ENCODE measurements around the gene TRMT2B. TPM values are rescaled to one million over a fixed set of nuclear protein-coding genes. Genes with fewer than 3 reads are reported as not detected.

TRMT2B gene, protein sequence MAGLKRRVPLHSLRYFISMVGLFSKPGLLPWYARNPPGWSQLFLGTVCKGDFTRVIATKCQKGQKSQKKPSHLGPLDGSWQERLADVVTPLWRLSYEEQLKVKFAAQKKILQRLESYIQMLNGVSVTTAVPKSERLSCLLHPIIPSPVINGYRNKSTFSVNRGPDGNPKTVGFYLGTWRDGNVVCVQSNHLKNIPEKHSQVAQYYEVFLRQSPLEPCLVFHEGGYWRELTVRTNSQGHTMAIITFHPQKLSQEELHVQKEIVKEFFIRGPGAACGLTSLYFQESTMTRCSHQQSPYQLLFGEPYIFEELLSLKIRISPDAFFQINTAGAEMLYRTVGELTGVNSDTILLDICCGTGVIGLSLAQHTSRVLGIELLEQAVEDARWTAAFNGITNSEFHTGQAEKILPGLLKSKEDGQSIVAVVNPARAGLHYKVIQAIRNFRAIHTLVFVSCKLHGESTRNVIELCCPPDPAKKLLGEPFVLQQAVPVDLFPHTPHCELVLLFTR
- 13.0 TPM for total RNA-seq

- Histone ChIP-seq H3K27me3 (ENCODE audit: control insufficient read depth in 3 of 3, insufficient read depth in 3 of 3, low read length in 3 of 3) (no peaks in the 10 kb centered on the region), H3K9ac (ENCODE audit: low read depth in 1 of 3, low read length in 3 of 3) (peak within 1 kb of the TSS; percentile 78 to 90 (median 86)), H3K27ac (ENCODE audit: low read depth, low read length) (peak within 1 kb of the TSS; percentile 85), H3K9me3 (ENCODE audit: control insufficient read depth in 3 of 3, low read length in 3 of 3) (no peaks in the 10 kb centered on the region), H3K4me3 (ENCODE audit: low read length in 3 of 3) (peak within 1 kb of the TSS; percentile 81 to 84 (median 82)), H3K36me3 (ENCODE audit: control insufficient read depth in 3 of 3, insufficient read depth in 3 of 3, low read length in 3 of 3) (no peaks in the 10 kb centered on the region), H3K4me1 (ENCODE audit: control insufficient read depth in 3 of 3, insufficient read depth in 3 of 3, low read length in 3 of 3) (peaks cover 0 to 3% (median 0%) of the 10 kb centered on the region in 3 donors)
Observed at GRCh38 chrX:101051549-101052302, at the start of gene TRMT2B. Gene TRMT2B, minus strand, starts transcription at chrX:101052111. Its CDS starts 9,822 bp downstream, at chrX:101042289.

- H3K4me3 ChIP-seq (ENCODE audit: low read length in 3 of 3), result peak within 1 kb of the TSS; percentile 68 to 72 (median 70)
- H3K27me3 ChIP-seq (ENCODE audit: control insufficient read depth in 3 of 3, insufficient read depth in 3 of 3, low read length in 3 of 3), result no peaks in the 10 kb centered on the region
- H3K9ac ChIP-seq (ENCODE audit: low read depth in 1 of 3, low read length in 3 of 3), result peak within 1 kb of the TSS; percentile 65 to 70 (median 66)
- H3K9me3 ChIP-seq (ENCODE audit: control insufficient read depth in 3 of 3, low read length in 3 of 3), result no peaks in the 10 kb centered on the region
- H3K4me1 ChIP-seq (ENCODE audit: control insufficient read depth in 3 of 3, insufficient read depth in 3 of 3, low read length in 3 of 3), result peaks cover 0 to 4% (median 0%) of the 10 kb centered on the region in 3 donors
- H3K27ac ChIP-seq (ENCODE audit: low read depth, low read length), result peak within 1 kb of the TSS; percentile 86
- no peaks in the 10 kb centered on the region for H3K36me3 ChIP-seq (ENCODE audit: control insufficient read depth in 3 of 3, insufficient read depth in 3 of 3, low read length in 3 of 3)
Observed at GRCh38 chrX:101097546-101098453, 45.9 kb upstream of the TRMT2B start, which contains the start of gene CENPI. Gene CENPI, plus strand, starts transcription at chrX:101098204. Its CDS starts 2,867 bp downstream, at chrX:101101071.

DNA sequence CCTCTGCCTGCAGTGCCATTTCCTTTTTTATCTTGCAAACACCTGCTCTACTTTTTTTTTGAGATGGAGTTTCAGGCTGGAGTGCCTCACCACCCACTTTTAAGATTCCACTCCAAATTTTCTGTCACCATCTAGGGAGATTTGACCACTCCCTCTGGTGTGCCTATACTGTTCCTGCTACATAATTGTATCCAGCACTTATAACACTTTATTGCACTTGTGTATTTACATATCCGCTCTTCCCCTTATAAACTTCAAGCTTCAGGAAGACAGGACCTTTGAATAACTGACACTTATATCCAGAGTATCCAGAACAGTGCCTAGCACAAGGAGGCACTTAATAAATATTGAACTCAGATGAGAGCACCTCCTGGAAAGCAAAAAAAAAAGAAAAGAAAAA is 39.9 kb upstream of the TRMT2B start:
- Histone ChIP-seq H3K9ac (ENCODE audit: low read depth in 1 of 3, low read length in 3 of 3) (no peak overlapping the region), H3K27ac (ENCODE audit: low read depth, low read length) (no peak overlapping the region), H3K36me3 (ENCODE audit: control insufficient read depth in 3 of 3, insufficient read depth in 3 of 3, low read length in 3 of 3) (no peaks in the 10 kb centered on the region), H3K27me3 (ENCODE audit: control insufficient read depth in 3 of 3, insufficient read depth in 3 of 3, low read length in 3 of 3) (no peaks in the 10 kb centered on the region), H3K4me1 (ENCODE audit: control insufficient read depth in 3 of 3, insufficient read depth in 3 of 3, low read length in 3 of 3) (no peaks in the 10 kb centered on the region), H3K4me3 (ENCODE audit: low read length in 3 of 3) (no peak overlapping the region), H3K9me3 (ENCODE audit: control insufficient read depth in 3 of 3, low read length in 3 of 3) (no peaks in the 10 kb centered on the region)

DNA sequence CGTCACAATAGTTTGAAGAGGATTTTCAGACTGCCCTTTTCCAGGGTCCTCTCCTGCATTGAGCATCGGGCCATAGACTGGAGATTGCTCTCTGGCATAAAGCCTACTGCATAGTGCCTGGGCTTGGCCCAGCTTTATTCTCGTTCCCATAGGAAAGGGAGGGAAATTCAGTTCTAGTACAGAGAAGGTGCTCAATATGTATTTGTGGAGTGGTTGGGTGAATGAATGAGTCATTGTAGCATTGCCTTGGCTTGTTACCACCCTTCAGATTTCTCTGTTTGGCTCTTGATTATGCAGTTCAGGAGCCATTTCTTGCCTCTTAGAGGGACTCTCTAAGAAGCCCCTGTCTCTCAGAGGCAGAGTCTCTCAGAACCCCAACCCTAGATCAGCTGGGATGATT is 29.3 kb upstream of the TRMT2B start:
- Histone ChIP-seq H3K9me3 (ENCODE audit: control insufficient read depth in 3 of 3, low read length in 3 of 3) (no peaks in the 10 kb centered on the region), H3K27me3 (ENCODE audit: control insufficient read depth in 3 of 3, insufficient read depth in 3 of 3, low read length in 3 of 3) (peaks cover 0 to 24% (median 5%) of the 10 kb centered on the region in 3 donors), H3K9ac (ENCODE audit: low read depth in 1 of 3, low read length in 3 of 3) (no peak overlapping the region), H3K4me3 (ENCODE audit: low read length in 3 of 3) (no peak overlapping the region), H3K27ac (ENCODE audit: low read depth, low read length) (no peak overlapping the region), H3K4me1 (ENCODE audit: control insufficient read depth in 3 of 3, insufficient read depth in 3 of 3, low read length in 3 of 3) (no peaks in the 10 kb centered on the region), H3K36me3 (ENCODE audit: control insufficient read depth in 3 of 3, insufficient read depth in 3 of 3, low read length in 3 of 3) (no peaks in the 10 kb centered on the region)

DNA sequence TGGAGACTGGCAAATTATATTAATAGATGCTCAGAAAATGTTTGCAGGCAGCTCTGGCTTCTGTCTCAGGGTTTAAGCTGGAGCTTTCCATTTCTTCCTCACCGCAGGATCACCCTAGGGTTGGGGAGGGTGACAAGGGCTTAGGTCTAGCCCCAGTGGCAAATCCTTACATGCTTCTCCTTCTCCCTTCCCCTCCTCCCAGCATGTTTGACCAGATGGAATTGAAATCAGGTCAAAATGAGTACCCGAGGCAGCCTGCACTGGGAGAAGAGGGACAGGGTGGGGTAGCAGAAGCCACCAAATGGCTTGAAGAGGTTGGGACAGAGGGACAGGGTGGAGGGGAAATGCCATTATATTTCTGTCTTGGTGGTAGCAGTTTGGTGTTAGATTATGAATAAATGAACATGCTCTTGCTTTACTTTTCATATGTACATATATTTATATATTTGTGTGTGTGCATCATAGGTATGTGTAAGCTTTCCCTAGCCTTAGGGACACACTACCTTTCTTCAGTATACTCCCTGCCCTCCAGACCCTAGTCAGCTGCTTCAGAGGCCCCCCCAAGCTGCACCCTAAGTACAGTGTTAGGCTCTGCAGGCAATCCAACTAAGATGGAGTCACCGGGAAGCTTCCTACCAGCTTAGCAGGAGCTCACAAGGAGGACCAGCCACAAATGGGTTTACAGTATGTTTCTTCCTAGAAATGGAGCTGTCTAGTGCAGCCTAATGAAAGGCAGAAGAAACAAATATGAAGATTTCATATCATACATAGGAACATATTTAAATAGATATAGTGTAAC is 28.6 kb upstream of the TRMT2B start:
- Histone ChIP-seq H3K4me3 (ENCODE audit: low read length in 3 of 3) (no peak overlapping the region), H3K9ac (ENCODE audit: low read depth in 1 of 3, low read length in 3 of 3) (no peak overlapping the region), H3K36me3 (ENCODE audit: control insufficient read depth in 3 of 3, insufficient read depth in 3 of 3, low read length in 3 of 3) (no peaks in the 10 kb centered on the region), H3K27me3 (ENCODE audit: control insufficient read depth in 3 of 3, insufficient read depth in 3 of 3, low read length in 3 of 3) (peaks cover 0 to 24% (median 5%) of the 10 kb centered on the region in 3 donors), H3K4me1 (ENCODE audit: control insufficient read depth in 3 of 3, insufficient read depth in 3 of 3, low read length in 3 of 3) (no peaks in the 10 kb centered on the region), H3K27ac (ENCODE audit: low read depth, low read length) (no peak overlapping the region), H3K9me3 (ENCODE audit: control insufficient read depth in 3 of 3, low read length in 3 of 3) (no peaks in the 10 kb centered on the region)

DNA sequence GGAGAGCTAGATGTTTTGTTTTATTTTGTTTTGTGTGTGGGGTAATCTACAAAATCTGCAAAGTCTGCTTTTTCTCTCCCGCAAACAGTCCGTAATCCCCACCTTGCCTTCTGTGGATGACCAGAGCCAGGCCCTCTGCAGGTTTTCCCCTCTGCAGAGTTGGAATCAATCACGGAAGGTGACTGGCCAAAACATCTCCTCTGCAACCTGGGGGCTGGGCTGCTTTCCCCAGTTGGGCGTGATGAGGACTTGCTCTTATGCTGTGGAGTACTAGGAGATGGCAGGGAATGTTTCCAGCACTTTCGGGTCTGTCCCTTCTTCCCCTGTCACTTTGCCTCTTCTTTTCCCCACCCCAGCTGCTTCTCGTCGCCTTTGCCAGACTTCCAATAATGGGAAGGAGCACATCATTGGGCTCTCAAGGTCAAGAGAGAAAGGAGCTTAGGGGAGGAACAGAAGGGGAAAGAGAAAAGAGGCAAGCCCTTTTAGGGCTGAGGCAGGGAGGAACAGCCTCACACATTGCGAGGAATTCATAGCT is 27.9 kb upstream of the TRMT2B start:
- Histone ChIP-seq H3K36me3 (ENCODE audit: control insufficient read depth in 3 of 3, insufficient read depth in 3 of 3, low read length in 3 of 3) (no peaks in the 10 kb centered on the region), H3K9me3 (ENCODE audit: control insufficient read depth in 3 of 3, low read length in 3 of 3) (no peaks in the 10 kb centered on the region), H3K27me3 (ENCODE audit: control insufficient read depth in 3 of 3, insufficient read depth in 3 of 3, low read length in 3 of 3) (peaks cover 0 to 24% (median 5%) of the 10 kb centered on the region in 3 donors), H3K4me3 (ENCODE audit: low read length in 3 of 3) (peak overlapping the region in 1 of 3 donors; percentile 9), H3K4me1 (ENCODE audit: control insufficient read depth in 3 of 3, insufficient read depth in 3 of 3, low read length in 3 of 3) (no peaks in the 10 kb centered on the region), H3K9ac (ENCODE audit: low read depth in 1 of 3, low read length in 3 of 3) (no peak overlapping the region), H3K27ac (ENCODE audit: low read depth, low read length) (no peak overlapping the region)

- no peak within 1 kb of the TSS for H3K27ac ChIP-seq (ENCODE audit: low read depth, low read length)
- H3K36me3 ChIP-seq (ENCODE audit: control insufficient read depth in 3 of 3, insufficient read depth in 3 of 3, low read length in 3 of 3), result no peaks in the 10 kb centered on the region
- H3K9me3 ChIP-seq (ENCODE audit: control insufficient read depth in 3 of 3, low read length in 3 of 3), result no peaks in the 10 kb centered on the region
- peak within 1 kb of the TSS; percentile 45 to 60 (median 46) for H3K4me3 ChIP-seq (ENCODE audit: low read length in 3 of 3)
- H3K9ac ChIP-seq (ENCODE audit: low read depth in 1 of 3, low read length in 3 of 3), result peak within 1 kb of the TSS in 2 of 3 donors; percentile 43 to 57
- H3K4me1 ChIP-seq (ENCODE audit: control insufficient read depth in 3 of 3, insufficient read depth in 3 of 3, low read length in 3 of 3), result no peaks in the 10 kb centered on the region
- peaks cover 0 to 24% (median 5%) of the 10 kb centered on the region in 3 donors for H3K27me3 ChIP-seq (ENCODE audit: control insufficient read depth in 3 of 3, insufficient read depth in 3 of 3, low read length in 3 of 3)
Observed at GRCh38 chrX:101078716-101079598, 27.0 kb upstream of the TRMT2B start, which contains the start of gene TMEM35A. Gene TMEM35A, plus strand, starts transcription at chrX:101078879. Its CDS starts 124 bp downstream, at chrX:101079003.

DNA sequence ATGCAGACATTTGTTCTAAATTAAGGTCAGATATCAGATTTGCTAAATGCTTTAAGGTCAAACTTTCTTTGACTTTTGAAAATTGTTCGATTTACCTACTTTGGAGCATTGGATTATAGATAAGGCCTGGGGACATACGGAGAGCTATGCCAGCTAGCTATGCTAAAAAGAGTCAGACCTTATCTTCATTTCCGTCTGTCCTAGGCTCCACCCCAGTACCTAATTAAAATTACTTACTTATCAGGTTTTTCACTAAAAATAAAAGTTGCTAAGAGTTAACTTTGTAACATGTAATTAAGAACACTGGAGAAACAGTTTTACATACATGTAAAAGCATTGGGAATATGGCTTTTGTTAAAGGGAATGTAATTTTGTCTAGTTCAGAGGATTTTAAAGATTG is 19.7 kb upstream of the TRMT2B start:
- H3K36me3 ChIP-seq (ENCODE audit: control insufficient read depth in 3 of 3, insufficient read depth in 3 of 3, low read length in 3 of 3), result no peaks in the 10 kb centered on the region
- no peak overlapping the region for H3K4me3 ChIP-seq (ENCODE audit: low read length in 3 of 3)
- no peaks in the 10 kb centered on the region for H3K9me3 ChIP-seq (ENCODE audit: control insufficient read depth in 3 of 3, low read length in 3 of 3)
- no peaks in the 10 kb centered on the region for H3K4me1 ChIP-seq (ENCODE audit: control insufficient read depth in 3 of 3, insufficient read depth in 3 of 3, low read length in 3 of 3)
- H3K9ac ChIP-seq (ENCODE audit: low read depth in 1 of 3, low read length in 3 of 3), result no peak overlapping the region
- no peak overlapping the region for H3K27ac ChIP-seq (ENCODE audit: low read depth, low read length)
- no peaks in the 10 kb centered on the region for H3K27me3 ChIP-seq (ENCODE audit: control insufficient read depth in 3 of 3, insufficient read depth in 3 of 3, low read length in 3 of 3)

All from skeletal muscle tissue (tissue), 4 donors.